Right renal pelvis (tissue), 4 donors: ENCODE measurements around the gene TLE4. TPM values are rescaled to one million over a fixed set of nuclear protein-coding genes. Genes with fewer than 3 reads are reported as not detected.

ENCODE experiments used
- DNase-seq, 4 donors: peaks; one replicate each; pipeline ENCODE4 v3.0.0-alpha.2; 2013; ENCODE audit warnings: low read depth in 4 of 4, low spot score in 3 of 4, missing footprints in 1 of 4
- polyA plus RNA-seq, 4 donors: library from polyadenylated mRNA; unstranded; fragments of 120-200 nt; gene quantifications; one replicate each; pipeline ENCODE4 v1.2.1, GENCODE V29; 2013; ENCODE audit not compliant: insufficient read length in 4 of 4

TLE4 gene
- polyA plus RNA-seq, 4 donors, result 58.4 to 80.9 (median 79.0) TPM

- DNase-seq, result no peak
Observed at GRCh38 chr9:79765466-79765865, 193.7 kb downstream of the TLE4 start.

DNA sequence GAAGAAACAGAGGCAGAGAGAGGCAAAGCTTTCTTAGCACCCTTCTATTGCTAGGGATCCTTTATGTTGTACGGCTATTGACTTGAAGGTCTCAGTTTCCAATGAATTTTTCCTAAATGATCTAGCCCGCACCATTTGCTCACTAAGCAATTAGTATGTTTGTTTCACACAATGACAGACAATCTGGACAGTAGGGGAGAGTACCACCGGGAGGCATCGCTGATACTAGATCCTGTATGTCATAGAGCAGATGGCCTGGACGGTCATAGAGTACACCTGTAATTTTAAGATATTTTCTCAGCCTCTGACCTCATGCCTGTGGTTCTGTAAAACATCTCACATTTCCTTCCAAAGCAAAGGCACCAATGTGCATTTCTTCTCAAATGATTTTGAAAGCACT, 194.3 kb downstream of the TLE4 start:
- DNase-seq, result no peak

DNA sequence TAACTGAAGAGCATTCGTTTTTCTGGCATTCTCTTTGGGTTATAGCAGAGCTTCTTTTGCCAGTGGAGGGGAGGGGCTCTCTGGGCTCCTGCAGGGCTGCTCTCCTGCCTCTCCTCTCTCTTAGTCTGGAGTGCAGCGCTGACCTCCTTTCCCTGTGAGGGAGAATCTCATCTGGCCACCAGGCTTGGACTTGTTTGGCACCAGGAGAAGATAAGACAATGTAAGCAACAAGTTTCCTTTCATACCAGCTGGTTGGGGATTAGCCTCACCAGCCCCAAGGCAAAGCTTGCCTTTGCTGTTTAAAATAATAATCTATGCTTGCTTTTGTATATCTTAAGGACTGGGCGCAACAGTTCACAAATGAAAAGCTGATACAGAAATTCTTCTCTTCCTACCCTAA, 196.4 kb downstream of the TLE4 start:
- DNase-seq, result no peak

- no peak for DNase-seq
Observed at GRCh38 chr9:79769476-79770275, 197.9 kb downstream of the TLE4 start.

GRCh38 chr9:79774356-79774755, 202.6 kb downstream of the TLE4 start:
- DNase-seq, result no peak
